ENCODE data around the gene MAP3K6.

Gene MAP3K6

DNA sequence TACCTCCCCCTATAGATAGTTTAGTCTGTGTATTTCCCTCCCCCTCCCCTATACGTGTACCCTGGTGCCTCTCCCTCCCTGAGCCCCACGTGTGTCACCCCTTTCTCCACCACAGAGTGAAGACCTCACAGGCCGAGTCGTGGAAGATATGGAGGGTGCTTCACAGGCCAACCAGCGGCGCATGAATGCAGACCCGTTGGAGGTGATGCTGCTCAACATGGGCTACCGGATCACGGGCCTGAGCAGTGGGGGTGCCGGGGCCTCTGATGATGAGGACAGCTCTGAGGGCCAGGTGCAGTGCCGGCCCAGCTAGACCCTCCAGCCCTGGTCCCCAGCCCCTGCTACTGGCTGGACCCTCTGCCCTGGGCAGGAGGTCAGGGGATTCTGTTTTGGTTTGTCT is 60.7 kb downstream of the MAP3K6 start:
- no peak for TF ChIP-seq EGR1 (IDR thresholded peaks at IDR 0.05)
- no peak for TF ChIP-seq YY1 (IDR thresholded peaks at IDR 0.05; ENCODE audit: low read depth)
- TF ChIP-seq CREB1 (IDR thresholded peaks at IDR 0.05; ENCODE audit: low read depth) = no peak
- no peak for TF ChIP-seq RAD21 (IDR thresholded peaks at IDR 0.05; ENCODE audit: low read depth)
- no peak for TF ChIP-seq NFIC (IDR thresholded peaks at IDR 0.05)
- TF ChIP-seq FOXM1 (IDR thresholded peaks at IDR 0.05; ENCODE audit: borderline replicate concordance, low read depth) = no peak
- TF ChIP-seq, protein P1, sequence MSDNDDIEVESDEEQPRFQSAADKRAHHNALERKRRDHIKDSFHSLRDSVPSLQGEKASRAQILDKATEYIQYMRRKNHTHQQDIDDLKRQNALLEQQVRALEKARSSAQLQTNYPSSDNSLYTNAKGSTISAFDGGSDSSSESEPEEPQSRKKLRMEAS (IDR thresholded peaks at IDR 0.05) = no peak
- no peak for TF ChIP-seq TAF1 (IDR thresholded peaks at IDR 0.05; ENCODE audit: low read depth)
- no peak for TF ChIP-seq TCF12 (IDR thresholded peaks at IDR 0.05; ENCODE audit: low read depth)
- TF ChIP-seq EP300 (IDR thresholded peaks at IDR 0.05; ENCODE audit: borderline replicate concordance) = no peak
- TF ChIP-seq, protein P2, sequence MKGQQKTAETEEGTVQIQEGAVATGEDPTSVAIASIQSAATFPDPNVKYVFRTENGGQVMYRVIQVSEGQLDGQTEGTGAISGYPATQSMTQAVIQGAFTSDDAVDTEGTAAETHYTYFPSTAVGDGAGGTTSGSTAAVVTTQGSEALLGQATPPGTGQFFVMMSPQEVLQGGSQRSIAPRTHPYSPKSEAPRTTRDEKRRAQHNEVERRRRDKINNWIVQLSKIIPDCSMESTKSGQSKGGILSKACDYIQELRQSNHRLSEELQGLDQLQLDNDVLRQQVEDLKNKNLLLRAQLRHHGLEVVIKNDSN (IDR thresholded peaks at IDR 0.05) = no peak
- TF ChIP-seq TEAD4 (IDR thresholded peaks at IDR 0.05) = no peak
- TF ChIP-seq, protein P3, sequence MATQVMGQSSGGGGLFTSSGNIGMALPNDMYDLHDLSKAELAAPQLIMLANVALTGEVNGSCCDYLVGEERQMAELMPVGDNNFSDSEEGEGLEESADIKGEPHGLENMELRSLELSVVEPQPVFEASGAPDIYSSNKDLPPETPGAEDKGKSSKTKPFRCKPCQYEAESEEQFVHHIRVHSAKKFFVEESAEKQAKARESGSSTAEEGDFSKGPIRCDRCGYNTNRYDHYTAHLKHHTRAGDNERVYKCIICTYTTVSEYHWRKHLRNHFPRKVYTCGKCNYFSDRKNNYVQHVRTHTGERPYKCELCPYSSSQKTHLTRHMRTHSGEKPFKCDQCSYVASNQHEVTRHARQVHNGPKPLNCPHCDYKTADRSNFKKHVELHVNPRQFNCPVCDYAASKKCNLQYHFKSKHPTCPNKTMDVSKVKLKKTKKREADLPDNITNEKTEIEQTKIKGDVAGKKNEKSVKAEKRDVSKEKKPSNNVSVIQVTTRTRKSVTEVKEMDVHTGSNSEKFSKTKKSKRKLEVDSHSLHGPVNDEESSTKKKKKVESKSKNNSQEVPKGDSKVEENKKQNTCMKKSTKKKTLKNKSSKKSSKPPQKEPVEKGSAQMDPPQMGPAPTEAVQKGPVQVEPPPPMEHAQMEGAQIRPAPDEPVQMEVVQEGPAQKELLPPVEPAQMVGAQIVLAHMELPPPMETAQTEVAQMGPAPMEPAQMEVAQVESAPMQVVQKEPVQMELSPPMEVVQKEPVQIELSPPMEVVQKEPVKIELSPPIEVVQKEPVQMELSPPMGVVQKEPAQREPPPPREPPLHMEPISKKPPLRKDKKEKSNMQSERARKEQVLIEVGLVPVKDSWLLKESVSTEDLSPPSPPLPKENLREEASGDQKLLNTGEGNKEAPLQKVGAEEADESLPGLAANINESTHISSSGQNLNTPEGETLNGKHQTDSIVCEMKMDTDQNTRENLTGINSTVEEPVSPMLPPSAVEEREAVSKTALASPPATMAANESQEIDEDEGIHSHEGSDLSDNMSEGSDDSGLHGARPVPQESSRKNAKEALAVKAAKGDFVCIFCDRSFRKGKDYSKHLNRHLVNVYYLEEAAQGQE (IDR thresholded peaks at IDR 0.05; ENCODE audit: low read depth) = no peak
- TF ChIP-seq CEBPB (IDR thresholded peaks at IDR 0.05) = no peak

All from Ishikawa (cell line).